K562 (cell line): ENCODE data around the gene USP37. TPM values are rescaled to one million over a fixed set of nuclear protein-coding genes. Genes with fewer than 3 reads are reported as not detected.

ENCODE experiments used
- ATAC-seq: fragments of 200-7000 bp; cut with Tn5 transposase; 3 replicates; pipeline ENCODE4 v1.9.1; 2020; ENCODE audit warnings: moderate library complexity
- BruUV-seq: library from RNA; stranded (reverse); fragments of 400-500 nt; replicated peaks from 2 replicates; lab custom pipeline; 2021; lab: Mats Ljungman, UMichigan
- CTCF ChIA-PET: fragments of 300-600 bp; formaldehyde crosslinking; extraction: SDS; loops from one replicate; lab custom pipeline; 2021; ENCODE audit warnings: low intra/inter-chr PET ratio; lab: Yijun Ruan, JAX
- POLR2A ChIA-PET: fragments of 300-600, 350-650 bp; sonication (Branson Sonifier 250); formaldehyde crosslinking; extraction: SDS; loops from one replicate; lab custom pipeline; 2021; ENCODE audit warnings: antibody characterized with exemption, inconsistent platforms; lab: Yijun Ruan, JAX
- DNase-seq, 4 experiments: peaks; one replicate each; pipeline versions ENCODE4 v3.0.0 to v3.0.0-alpha.2; 2011 to 2018; ENCODE audit warnings: low spot score in 3 of 4, mixed read lengths in 3 of 4; ENCODE audit errors: extremely low read depth in 1 of 4
- FAIRE-seq: peaks from 2 replicates; lab custom pipeline; 2011; peaks lifted over from hg19 to GRCh38; lab: Jason Lieb, UNC
- H2AFZ ChIP-seq: 2 replicates; pipeline ENCODE4 v1.6.0; 2011; ENCODE audit warnings: low read depth, low read length, control low read depth, inconsistent platforms
- H3K27ac ChIP-seq: fragments of 200-600 bp; 3 replicates; pipeline ENCODE4 v1.8.0; 2011; ENCODE audit warnings: low read depth, mild to moderate bottlenecking, control low read depth, inconsistent platforms, low read length, moderate library complexity, mixed read lengths; ENCODE audit errors: extremely low read depth
- H3K27me3 ChIP-seq, 2 experiments: fragments of 300-600 bp in 1 of 2; 2 replicates in 1 of 2; 3 replicates in 1 of 2; pipeline versions ENCODE4 v1.6.0 to v1.8.0; 2011; ENCODE audit warnings: inconsistent platforms in 2 of 2, low read length in 2 of 2, mild to moderate bottlenecking in 1 of 2, mixed read lengths in 1 of 2, moderate library complexity in 1 of 2; ENCODE audit not compliant: control insufficient read depth in 2 of 2, insufficient read depth in 2 of 2
- H3K36me3 ChIP-seq: fragments of 300-600 bp; 3 replicates; pipeline ENCODE4 v1.8.0; 2011; ENCODE audit warnings: mild to moderate bottlenecking, low read length, inconsistent platforms; ENCODE audit not compliant: control insufficient read depth, insufficient read depth
- H3K4me1 ChIP-seq, 2 experiments: fragments of 200-600 bp in 1 of 2; replicated peaks in 1 of 2; 2 replicates in 1 of 2; 3 replicates in 1 of 2; pipeline versions ENCODE4 v1.5.1 to v1.8.0; 2011; ENCODE audit warnings: inconsistent platforms in 2 of 2, low read length in 2 of 2, mild to moderate bottlenecking in 1 of 2, mixed read lengths in 1 of 2, moderate library complexity in 1 of 2; ENCODE audit not compliant: control insufficient read depth in 2 of 2, insufficient read depth in 2 of 2
- H3K4me2 ChIP-seq: 2 replicates; pipeline ENCODE4 v1.6.1; 2011; ENCODE audit warnings: low read length, control low read depth, inconsistent platforms, mixed read lengths; ENCODE audit not compliant: insufficient read depth
- H3K4me3 ChIP-seq: fragments of 200-600 bp; sonication (generic), shearing (Covaris generic); 2 replicates; pipeline ENCODE4 v1.5.1; 2016; ENCODE audit warnings: control low read depth, inconsistent platforms
- H3K79me2 ChIP-seq: fragments of 200-600 bp; 3 replicates; pipeline ENCODE4 v1.8.0; 2011; ENCODE audit warnings: low read length, inconsistent platforms; ENCODE audit not compliant: control insufficient read depth, insufficient read depth
- H3K9ac ChIP-seq, 2 experiments: 2 replicates each; pipeline versions ENCODE4 v1.6.0 to v1.6.1; 2011; ENCODE audit warnings: low read depth in 2 of 2, low read length in 2 of 2, control low read depth in 1 of 2, inconsistent platforms in 1 of 2, mild to moderate bottlenecking in 1 of 2, mixed read lengths in 1 of 2; ENCODE audit not compliant: insufficient read depth in 1 of 2
- H3K9me1 ChIP-seq: one replicate; pipeline ENCODE4 v1.6.0; 2011; ENCODE audit warnings: inconsistent platforms, mild to moderate bottlenecking, low read length, moderate library complexity; ENCODE audit not compliant: control insufficient read depth, insufficient read depth
- H3K9me3 ChIP-seq: replicated peaks from 2 replicates; pipeline ENCODE4 v1.5.1; 2011; ENCODE audit warnings: low read depth, low read length, inconsistent platforms; ENCODE audit not compliant: control insufficient read depth, insufficient read depth
- H4K20me1 ChIP-seq: replicated peaks from 2 replicates; pipeline ENCODE4 v1.6.1; 2011; ENCODE audit warnings: low read length, inconsistent platforms, mixed read lengths; ENCODE audit not compliant: control insufficient read depth, insufficient read depth
- DACH1 ChIP-seq: fragments of 450-650 bp; IDR thresholded peaks from 2 replicates; pipeline ENCODE4 v1.6.1; 2018; ENCODE audit not compliant: partially characterized antibody
- HNRNPLL ChIP-seq: fragments of 200-400 bp; formaldehyde crosslinking; IDR thresholded peaks from 2 replicates; pipeline ENCODE4 v1.6.1; 2017; ENCODE audit warnings: low read length, low read depth, mild to moderate bottlenecking; ENCODE audit not compliant: poor library complexity, severe bottlenecking
- NONO ChIP-seq, 2 experiments: fragments of 200-400 bp in 1 of 2; fragments of 450-650 bp in 1 of 2; formaldehyde crosslinking in 1 of 2; IDR thresholded peaks; 2 replicates each; pipeline ENCODE4 v1.6.1; 2017; ENCODE audit warnings: low read depth in 2 of 2, mild to moderate bottlenecking in 2 of 2, moderate library complexity in 2 of 2, low read length in 1 of 2
- PTRF ChIP-seq: fragments of 450-650 bp; IDR thresholded peaks from 2 replicates; pipeline ENCODE4 v1.6.1; 2016; ENCODE audit warnings: mild to moderate bottlenecking, missing genetic modification characterization, missing compliant biosample characterization
- RAD51 ChIP-seq: fragments of 450-650 bp; IDR thresholded peaks from 2 replicates; pipeline ENCODE4 v1.7.1; 2016; ENCODE audit warnings: low read depth, mild to moderate bottlenecking, borderline replicate concordance
- RBM17 ChIP-seq: fragments of 200-400 bp; formaldehyde crosslinking; IDR thresholded peaks from 2 replicates; pipeline ENCODE4 v1.6.1; 2017; ENCODE audit warnings: low read depth, mild to moderate bottlenecking, low read length, borderline replicate concordance
- SPI1 ChIP-seq: IDR thresholded peaks from 2 replicates; pipeline ENCODE4 v1.6.1; 2011; ENCODE audit warnings: low read depth, low read length, control low read depth, borderline replicate concordance
- ZNF124 ChIP-seq: sonication (generic); formaldehyde crosslinking; IDR thresholded peaks from 2 replicates; pipeline ENCODE4 v1.8.1; 2022; ENCODE audit warnings: missing genetic modification reagents
- ZNF76 ChIP-seq: fragments of 250-450 bp; sonication (Bioruptor Pico); IDR thresholded peaks from 2 replicates; pipeline ENCODE4 v1.4.0; 2020; ENCODE audit warnings: mild to moderate bottlenecking, moderate library complexity, borderline replicate concordance
- ZNF778 ChIP-seq: fragments of 450-650 bp; formaldehyde crosslinking; IDR thresholded peaks from 2 replicates; pipeline ENCODE4 v1.4.0; 2020; ENCODE audit warnings: mild to moderate bottlenecking, moderate library complexity
- WGBS: fragments of 100-300 bp; shearing (Covaris generic); methylation state at CpG from one replicate; pipeline ENCODE4 v1.1.6; 2016; ENCODE audit warnings: low coverage, mixed read lengths; ENCODE audit not compliant: insufficient coverage; ENCODE audit errors: missing lambda C conversion rate; 5-methylcytosine and 5-hydroxymethylcytosine counted together
- in situ Hi-C: fragments of 300-500 bp; cut with MboI; formaldehyde crosslinking; loops from 4 replicates; pipeline ENCODE4 v1.15.0; 2018; ENCODE audit warnings: inconsistent platforms, mixed read lengths
- intact Hi-C: fragments of 100-400 bp; cut with micrococcal nuclease; formaldehyde crosslinking; loops from 2 replicates; pipeline ENCODE4 v1.14.2; 2022
- polyA plus RNA-seq, 8 experiments: library from polyadenylated mRNA; depleted of rRNA in 4 of 8; stranded (reverse) in 5 of 8; unstranded in 3 of 8; fragments of >200 nt; fragmentation: Nextera tagmentation in 2 of 8; fragmentation: Illumina TruSeq in 1 of 8; extraction: Ambion mirVana in 2 of 8; extraction: Trizol in 1 of 8; gene quantifications; 2 replicates each; pipeline versions ENCODE4 v1.2.1 to v1.2.3, GENCODE V29; 2011 to 2014; ENCODE audit warnings: inconsistent platforms in 1 of 8, missing spikeins in 1 of 8
- total RNA-seq, 7 experiments: library from RNA; depleted of rRNA in 6 of 7; stranded (reverse); fragments of >200 nt in 6 of 7; fragmentation: Illumina TruSeq in 2 of 7; extraction: Trizol in 2 of 7; gene quantifications; 2 replicates each; pipeline versions ENCODE4 v1.2.1 to v1.2.3, GENCODE V29; 2011 to 2021; ENCODE audit warnings: low replicate concordance in 1 of 7
- TF ChIP-seq, protein P1 (sequence below): fragments of 250-450 bp; sonication (Bioruptor Pico); IDR thresholded peaks from 2 replicates; pipeline ENCODE4 v1.5.0; 2021; ENCODE audit warnings: mild to moderate bottlenecking, moderate library complexity
- TF ChIP-seq, protein P2 (sequence below): fragments of 250-450 bp; sonication (Bioruptor Pico); IDR thresholded peaks from 2 replicates; pipeline ENCODE4 v1.8.0; 2022; ENCODE audit warnings: inconsistent platforms, mild to moderate bottlenecking, moderate library complexity, borderline replicate concordance
- TF ChIP-seq, protein P3 (sequence below): sonication (generic); formaldehyde crosslinking; IDR thresholded peaks from 2 replicates; pipeline ENCODE4 v1.8.1; 2023; ENCODE audit warnings: mild to moderate bottlenecking, missing genetic modification reagents

Gene USP37
- total and polyA plus RNA-seq, 9 of the 15 experiments (the other 6 are each of a cell fraction or from before 2014, with no cell fraction given): 2.0 to 14.2 (median 8.5) TPM

DNA sequence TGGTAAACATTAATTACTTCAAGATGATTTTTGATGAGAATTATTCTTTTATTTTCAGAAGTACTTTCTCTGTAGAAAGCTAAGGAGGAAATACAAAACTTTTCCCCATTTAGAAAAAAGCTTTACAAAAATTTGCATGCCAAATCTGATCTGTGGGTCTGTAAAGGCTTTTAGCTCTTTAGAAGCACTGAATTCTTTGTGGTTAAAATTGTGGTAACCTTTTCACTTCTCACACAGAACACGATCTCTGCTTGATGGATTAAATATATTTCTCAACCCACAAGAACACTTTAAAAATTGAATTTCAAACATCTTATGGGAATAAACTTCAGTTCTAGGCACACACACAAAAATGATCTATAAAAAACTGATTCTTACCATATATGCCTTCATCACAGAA is 85.5 kb downstream of the USP37 start:
- no peak for ATAC-seq
- intact Hi-C loops: no loop called here
- POLR2A ChIA-PET: no interaction called here
- WGBS: 75% methylated on average over 1 of the region's 1 CpG
- TF ChIP-seq ZNF778 (CRISPR knock-in tag) (no peak), RAD51 (no peak), NONO (IDR thresholded peaks at IDR 0.05; ENCODE audit: low read depth in 2 of 2, low read length in 1 of 2) (no peak), SPI1 (no peak), HNRNPLL (no peak), PTRF (tag) (no peak), ZNF124 (no peak), ZNF76 (CRISPR knock-in tag) (no peak), DACH1 (no peak), RBM17 (no peak)
- TF ChIP-seq, protein P1, sequence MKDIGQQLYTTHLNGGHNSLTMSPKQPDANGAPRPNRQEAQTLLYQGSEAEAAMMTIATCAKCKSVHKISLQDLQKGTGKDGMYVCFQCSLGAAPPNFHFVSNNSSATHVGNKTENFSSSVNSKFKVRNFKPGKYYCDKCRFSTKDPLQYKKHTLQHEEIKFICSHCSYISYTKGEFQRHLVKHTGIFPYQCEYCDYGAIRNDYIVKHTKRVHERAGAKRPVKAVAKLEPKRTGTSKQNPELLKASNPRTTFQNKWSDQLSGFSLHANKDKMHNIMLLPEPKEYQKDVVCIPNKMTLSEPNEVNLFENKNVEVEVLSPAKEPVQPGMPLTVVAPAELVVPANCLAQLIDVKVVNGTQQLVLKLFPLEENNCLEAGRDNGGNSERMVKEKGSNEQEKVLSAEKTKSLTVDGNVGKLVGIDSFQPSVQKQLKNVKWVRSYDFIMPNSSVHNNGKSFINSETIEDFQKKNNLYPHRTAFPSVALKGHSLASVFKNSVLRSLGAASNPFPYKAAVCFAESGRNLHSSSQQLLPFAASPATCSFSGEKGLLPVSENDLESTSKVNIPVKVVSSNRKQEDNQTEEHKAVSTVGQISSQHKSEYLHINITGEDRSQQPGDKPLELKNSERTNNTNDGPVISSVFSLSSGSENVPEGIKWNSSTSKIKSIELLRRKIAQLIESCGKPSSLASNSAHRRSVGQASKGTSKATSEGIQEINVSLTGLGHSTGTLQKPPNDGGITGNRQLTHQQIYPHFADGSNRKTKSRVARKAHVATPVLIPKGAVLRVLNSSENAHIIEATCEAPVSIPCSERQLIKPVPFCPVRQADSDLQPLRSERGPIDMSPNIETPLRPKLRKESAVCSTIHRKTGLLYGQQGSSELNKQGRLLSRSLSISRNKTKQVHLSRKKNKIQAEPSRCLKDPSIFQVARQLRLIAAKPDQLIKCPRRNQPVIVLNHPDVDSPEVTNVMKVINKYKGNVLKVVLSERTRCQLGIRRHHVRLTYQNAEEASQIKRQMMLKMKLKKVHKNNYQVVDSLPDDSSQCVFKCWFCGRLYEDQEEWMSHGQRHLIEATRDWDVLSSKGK: no peak
- TF ChIP-seq, protein P2, sequence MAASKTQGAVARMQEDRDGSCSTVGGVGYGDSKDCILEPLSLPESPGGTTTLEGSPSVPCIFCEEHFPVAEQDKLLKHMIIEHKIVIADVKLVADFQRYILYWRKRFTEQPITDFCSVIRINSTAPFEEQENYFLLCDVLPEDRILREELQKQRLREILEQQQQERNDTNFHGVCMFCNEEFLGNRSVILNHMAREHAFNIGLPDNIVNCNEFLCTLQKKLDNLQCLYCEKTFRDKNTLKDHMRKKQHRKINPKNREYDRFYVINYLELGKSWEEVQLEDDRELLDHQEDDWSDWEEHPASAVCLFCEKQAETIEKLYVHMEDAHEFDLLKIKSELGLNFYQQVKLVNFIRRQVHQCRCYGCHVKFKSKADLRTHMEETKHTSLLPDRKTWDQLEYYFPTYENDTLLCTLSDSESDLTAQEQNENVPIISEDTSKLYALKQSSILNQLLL (CRISPR knock-in tag): no peak
- TF ChIP-seq, protein P3, sequence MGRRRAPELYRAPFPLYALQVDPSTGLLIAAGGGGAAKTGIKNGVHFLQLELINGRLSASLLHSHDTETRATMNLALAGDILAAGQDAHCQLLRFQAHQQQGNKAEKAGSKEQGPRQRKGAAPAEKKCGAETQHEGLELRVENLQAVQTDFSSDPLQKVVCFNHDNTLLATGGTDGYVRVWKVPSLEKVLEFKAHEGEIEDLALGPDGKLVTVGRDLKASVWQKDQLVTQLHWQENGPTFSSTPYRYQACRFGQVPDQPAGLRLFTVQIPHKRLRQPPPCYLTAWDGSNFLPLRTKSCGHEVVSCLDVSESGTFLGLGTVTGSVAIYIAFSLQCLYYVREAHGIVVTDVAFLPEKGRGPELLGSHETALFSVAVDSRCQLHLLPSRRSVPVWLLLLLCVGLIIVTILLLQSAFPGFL (CRISPR knock-in tag): no peak
- TF ChIP-seq, all 486 proteins: peak for 0
- Histone ChIP-seq H3K9me1 (no peaks in the 10 kb centered on the region), H3K4me2 (no peak overlapping the region), H3K79me2 (no peaks in the 10 kb centered on the region), H3K9me3 (no peaks in the 10 kb centered on the region), H2AFZ (no peak overlapping the region), H4K20me1 (no peaks in the 10 kb centered on the region), H3K9ac (no peak overlapping the region), H3K36me3 (peaks cover 66% of the 10 kb centered on the region), H3K27me3 (no peaks in the 10 kb centered on the region), H3K4me1 (no peaks in the 10 kb centered on the region), H3K4me3 (no peak overlapping the region), H3K27ac (no peak overlapping the region)
- in situ Hi-C loops: no loop called here
- CTCF ChIA-PET: no interaction called here
- no peak for DNase-seq
- BruUV-seq: no TSS peak
- no peak for FAIRE-seq
